ES-I3 (cell line): ENCODE data around the gene NPM1.
"Not testable (repeated sequence)": the region's sequence is repeated elsewhere in the genome, so short reads cannot be mapped to it uniquely, and the experiment has no call there.

Source experiments
- H3K36me3 ChIP-seq: 2 replicates; pipeline ENCODE4 v1.6.1; 2013; ENCODE audit warnings: mild to moderate bottlenecking, low read length, control low read depth, moderate library complexity; ENCODE audit not compliant: insufficient read depth
- H3K4me1 ChIP-seq: 2 replicates; pipeline ENCODE4 v1.6.1; 2013; ENCODE audit warnings: mild to moderate bottlenecking, control low read depth, low read length; ENCODE audit not compliant: insufficient read depth
- H3K9ac ChIP-seq: 2 replicates; pipeline ENCODE4 v1.6.1; 2013; ENCODE audit warnings: low read depth, mild to moderate bottlenecking, low read length, moderate library complexity
- H3K9me3 ChIP-seq: 2 replicates; pipeline ENCODE4 v1.6.1; 2013; ENCODE audit warnings: mild to moderate bottlenecking, low read length, moderate library complexity; ENCODE audit not compliant: control insufficient read depth, insufficient read depth

The NPM1 gene

GRCh38 chr5:171367424-171368370, 20.0 kb upstream of the NPM1 start:
- H3K9me3 ChIP-seq, result no peaks in the 10 kb centered on the region
- H3K4me1 ChIP-seq, result peaks cover 4% of the 10 kb centered on the region; the same call in 1 of the 2 replicates
- no peaks in the 10 kb centered on the region for H3K36me3 ChIP-seq
- no peak overlapping the region for H3K9ac ChIP-seq

GRCh38 chr5:171369056-171369455, 18.6 kb upstream of the NPM1 start:
- Histone ChIP-seq H3K4me1 (peaks cover 4% of the 10 kb centered on the region; the same call in 1 of the 2 replicates), H3K9me3 (no peaks in the 10 kb centered on the region), H3K9ac (no peak overlapping the region), H3K36me3 (no peaks in the 10 kb centered on the region)

DNA sequence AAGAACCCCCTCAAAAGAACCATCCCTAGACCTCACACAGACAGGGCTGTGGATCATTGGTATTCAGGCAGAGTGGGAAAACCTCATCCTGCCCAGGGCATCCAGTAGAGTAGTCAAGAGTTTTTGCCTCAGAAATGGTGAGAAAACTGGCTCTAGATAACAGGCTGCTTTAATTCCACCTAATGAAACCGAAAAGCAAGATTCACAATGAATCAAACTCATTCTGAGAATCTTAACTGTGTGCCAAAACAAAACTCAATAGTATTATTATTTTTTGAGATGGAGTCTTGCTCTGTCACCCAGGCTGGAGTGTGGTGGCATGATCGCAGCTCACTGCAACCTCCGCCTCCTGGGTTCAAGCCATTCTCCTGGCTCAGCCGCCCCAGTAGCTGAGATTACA, 17.8 kb upstream of the NPM1 start:
- Histone ChIP-seq H3K36me3 (no peaks in the 10 kb centered on the region), H3K9ac (no peak overlapping the region), H3K9me3 (no peaks in the 10 kb centered on the region), H3K4me1 (peaks cover 4% of the 10 kb centered on the region; the same call in 1 of the 2 replicates)

DNA sequence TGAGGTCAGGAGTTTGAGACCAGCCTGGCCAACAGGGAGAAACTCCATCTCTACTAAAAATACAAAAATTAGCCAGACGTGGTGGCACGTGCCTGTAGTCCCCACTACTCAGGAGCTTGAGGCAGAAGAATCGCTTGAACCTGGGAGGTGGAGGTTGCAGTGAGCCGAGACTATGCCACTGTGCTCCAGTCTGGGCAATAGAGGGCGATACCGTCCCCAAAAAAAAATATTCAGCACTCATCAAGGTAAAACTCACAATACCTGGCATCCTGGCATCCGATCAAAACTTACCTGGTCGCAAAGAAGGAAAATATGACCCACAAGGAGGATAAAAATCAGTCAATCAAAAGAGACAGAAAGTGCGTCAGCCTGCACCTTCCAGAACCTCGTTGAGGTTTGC, 16.8 kb upstream of the NPM1 start:
- H3K4me1 ChIP-seq, H3K36me3 ChIP-seq, H3K9me3 ChIP-seq, H3K9ac ChIP-seq: not testable (repeated sequence)

DNA sequence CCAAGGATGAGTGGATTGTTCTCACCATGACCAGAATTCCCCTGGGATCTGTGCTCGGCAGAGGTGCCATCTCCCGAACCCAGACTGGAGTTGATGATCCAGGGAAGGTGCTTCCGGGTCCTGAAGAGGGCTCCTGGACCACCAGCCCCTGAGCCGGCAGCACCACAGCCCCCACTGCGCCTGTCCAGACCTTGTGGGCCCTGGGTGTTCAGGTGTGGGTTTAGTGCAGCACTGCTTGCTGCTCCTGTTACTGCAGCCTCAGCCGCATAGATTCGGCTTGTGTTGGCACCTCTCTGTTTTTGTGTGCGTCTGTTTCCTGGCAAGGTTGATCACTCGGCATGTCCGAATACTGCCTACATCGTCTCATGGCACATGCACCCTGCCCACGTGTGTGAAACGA, 16.3 kb upstream of the NPM1 start:
- Histone ChIP-seq H3K9ac (no peak overlapping the region), H3K36me3 (no peaks in the 10 kb centered on the region), H3K9me3 (no peaks in the 10 kb centered on the region), H3K4me1 (peaks cover 4% of the 10 kb centered on the region; the same call in 1 of the 2 replicates)

DNA sequence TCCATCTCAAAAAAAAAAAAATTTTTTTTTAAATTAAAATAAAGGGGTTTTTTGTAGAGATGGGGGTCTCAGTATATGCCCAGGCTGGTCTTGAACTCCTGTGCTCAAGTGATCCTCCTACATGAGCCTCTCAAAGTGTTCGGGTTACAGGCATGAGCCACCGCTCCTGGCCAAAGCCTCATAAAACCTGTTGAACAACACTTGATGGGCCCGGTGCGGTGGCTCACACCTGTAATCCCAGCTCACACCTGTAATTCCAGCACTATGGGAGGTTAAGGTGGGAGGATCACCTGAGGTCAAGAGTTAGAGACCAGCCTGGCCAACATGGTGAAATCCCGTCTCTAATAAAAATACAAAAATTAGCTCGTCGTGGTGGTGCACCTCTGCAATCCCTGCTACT, 7.7 kb upstream of the NPM1 start:
- Histone ChIP-seq H3K9me3 (no peaks in the 10 kb centered on the region), H3K36me3 (no peaks in the 10 kb centered on the region), H3K9ac (no peak overlapping the region), H3K4me1 (no peaks in the 10 kb centered on the region)

DNA sequence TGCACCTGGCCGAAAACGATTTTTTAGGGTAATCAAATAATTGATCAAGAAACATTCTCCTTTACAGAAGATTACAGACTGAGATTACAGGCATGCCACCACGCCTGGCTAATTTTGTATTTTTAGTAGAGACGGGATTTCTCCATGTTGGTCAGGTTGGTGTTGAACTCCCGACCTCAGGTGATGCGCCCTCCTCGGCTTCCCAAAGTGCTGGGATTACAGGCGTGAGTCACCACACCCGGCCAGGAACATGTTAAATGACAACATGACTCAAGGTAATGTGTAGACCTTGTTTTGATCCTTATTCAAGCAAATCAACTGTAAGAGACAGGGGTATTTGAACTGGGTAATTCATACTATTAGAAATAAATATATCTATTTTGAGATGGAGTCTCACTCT, 3.2 kb upstream of the NPM1 start:
- not testable (repeated sequence) for H3K4me1 ChIP-seq, H3K9ac ChIP-seq, H3K36me3 ChIP-seq

DNA sequence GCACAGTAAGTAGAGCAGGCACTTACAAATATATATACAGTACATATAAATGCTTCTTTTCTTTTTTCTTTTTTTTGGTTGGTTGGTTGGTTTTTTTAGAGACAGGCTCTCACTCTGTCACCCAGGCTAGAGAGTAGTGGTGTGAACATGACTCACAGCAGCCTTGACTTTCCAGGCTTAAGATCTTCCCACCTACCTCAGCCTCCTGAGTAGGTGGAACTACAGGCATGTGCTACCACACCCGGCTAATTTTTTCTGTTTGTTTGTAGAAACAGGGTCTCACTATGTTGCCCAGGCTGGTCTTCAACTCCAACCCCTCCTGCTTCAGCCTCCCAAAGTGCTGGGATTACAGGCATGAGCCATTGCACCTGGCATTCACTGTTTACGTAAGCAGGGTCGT, 2.6 kb upstream of the NPM1 start:
- H3K4me1 ChIP-seq, H3K9ac ChIP-seq, H3K36me3 ChIP-seq, H3K9me3 ChIP-seq: not testable (repeated sequence)

More for the DNA sequence above, 3.2 kb upstream of the NPM1 start:
- not testable (repeated sequence) for H3K9me3 ChIP-seq

- H3K9ac ChIP-seq, result peak overlapping the region; percentile 94; the same call in 1 of the 2 replicates
- H3K36me3 ChIP-seq, result peaks cover 4% of the 10 kb centered on the region; the same call in 1 of the 2 replicates
- 0 out of 2 replicates have a peak, but pooled peaks cover 10% of the 10 kb centered on the region for H3K4me1 ChIP-seq
- no peaks in the 10 kb centered on the region for H3K9me3 ChIP-seq
Measured at GRCh38 chr5:171386006-171386671, 1.5 kb upstream of the NPM1 start.

DNA sequence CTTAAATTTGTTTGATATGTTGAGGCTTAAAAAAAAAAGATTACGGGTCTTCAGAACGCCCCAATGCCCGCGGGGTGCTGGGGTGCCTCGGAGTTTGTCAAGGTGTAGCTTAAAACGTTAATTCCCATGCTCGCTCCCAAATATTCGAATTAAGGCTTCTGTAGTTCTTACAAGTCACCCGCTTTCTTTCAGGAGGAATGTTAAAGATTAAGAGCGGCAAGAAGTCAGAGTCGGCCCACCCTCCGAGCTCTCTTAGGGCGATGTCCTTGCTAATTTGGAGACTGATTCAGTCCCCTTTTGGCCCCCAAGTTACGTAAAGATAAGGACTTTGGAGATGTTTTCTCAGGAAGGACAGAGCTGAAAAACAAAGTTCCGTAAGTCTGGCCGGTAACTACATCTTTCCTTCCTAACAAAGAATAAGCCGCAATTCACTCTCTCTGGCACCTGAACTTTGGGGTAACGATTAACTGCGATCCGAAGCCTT, 746 bp upstream of the NPM1 start:
- H3K9me3 ChIP-seq, result no peaks in the 10 kb centered on the region
- H3K36me3 ChIP-seq, result peaks cover 9% of the 10 kb centered on the region; the same call in 1 of the 2 replicates
- 0 out of 2 replicates have a peak, but pooled peaks cover 11% of the 10 kb centered on the region for H3K4me1 ChIP-seq
- peak overlapping the region; percentile 94 for H3K9ac ChIP-seq

DNA sequence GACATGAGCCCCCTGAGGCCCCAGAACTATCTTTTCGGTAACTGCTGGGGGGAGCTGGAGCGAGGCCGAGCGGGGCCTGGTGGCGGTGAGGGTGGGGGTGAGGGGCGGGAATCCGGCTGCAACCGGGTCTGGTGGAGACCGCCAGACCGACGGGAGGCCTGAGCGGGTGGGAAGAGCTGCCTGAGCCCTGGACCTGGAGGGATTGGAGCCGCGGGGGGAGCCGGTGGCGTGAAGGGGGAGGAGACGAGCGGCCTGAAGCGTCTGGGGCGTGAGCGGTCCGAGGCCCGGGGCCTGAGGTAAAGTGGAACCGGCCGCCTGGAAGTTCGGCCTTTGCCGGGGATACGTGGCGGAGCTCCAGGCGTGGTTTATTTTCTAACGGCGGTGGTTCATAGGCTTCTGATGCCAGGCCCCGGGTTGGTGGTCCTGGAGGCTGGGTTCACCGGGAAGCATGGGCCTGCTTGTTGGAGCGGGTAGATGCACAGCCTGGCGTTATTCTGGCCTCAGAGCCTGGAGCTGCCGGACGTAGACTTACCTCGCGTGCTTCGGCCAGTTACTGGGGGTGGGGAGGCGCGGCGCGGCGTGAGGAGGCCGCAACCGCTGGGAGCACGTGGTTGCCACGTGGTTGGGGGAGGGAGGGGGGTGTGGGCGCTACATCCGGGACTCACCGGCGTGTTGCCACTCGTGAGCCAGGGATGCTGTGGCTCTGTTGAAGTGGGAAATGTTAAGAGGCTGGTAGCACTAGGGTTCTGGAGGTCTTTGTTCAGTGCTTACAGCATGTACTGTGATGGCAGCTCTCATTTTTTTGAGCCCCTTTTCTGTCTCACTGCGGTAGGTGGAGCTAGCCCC, 544 bp downstream of the NPM1 start:
- H3K4me1 ChIP-seq, result 0 out of 2 replicates have a peak, but pooled peaks cover 11% of the 10 kb centered on the region
- H3K36me3 ChIP-seq, result peaks cover 19% of the 10 kb centered on the region
- H3K9ac ChIP-seq, result peak overlapping the region; percentile 74
- no peaks in the 10 kb centered on the region for H3K9me3 ChIP-seq

GRCh38 chr5:171388816-171389168, 1.1 kb downstream of the NPM1 start:
- Histone ChIP-seq H3K9me3 (no peaks in the 10 kb centered on the region), H3K9ac (peak overlapping the region; percentile 74), H3K36me3 (peaks cover 25% of the 10 kb centered on the region), H3K4me1 (0 out of 2 replicates have a peak, but pooled peaks cover 11% of the 10 kb centered on the region)

DNA sequence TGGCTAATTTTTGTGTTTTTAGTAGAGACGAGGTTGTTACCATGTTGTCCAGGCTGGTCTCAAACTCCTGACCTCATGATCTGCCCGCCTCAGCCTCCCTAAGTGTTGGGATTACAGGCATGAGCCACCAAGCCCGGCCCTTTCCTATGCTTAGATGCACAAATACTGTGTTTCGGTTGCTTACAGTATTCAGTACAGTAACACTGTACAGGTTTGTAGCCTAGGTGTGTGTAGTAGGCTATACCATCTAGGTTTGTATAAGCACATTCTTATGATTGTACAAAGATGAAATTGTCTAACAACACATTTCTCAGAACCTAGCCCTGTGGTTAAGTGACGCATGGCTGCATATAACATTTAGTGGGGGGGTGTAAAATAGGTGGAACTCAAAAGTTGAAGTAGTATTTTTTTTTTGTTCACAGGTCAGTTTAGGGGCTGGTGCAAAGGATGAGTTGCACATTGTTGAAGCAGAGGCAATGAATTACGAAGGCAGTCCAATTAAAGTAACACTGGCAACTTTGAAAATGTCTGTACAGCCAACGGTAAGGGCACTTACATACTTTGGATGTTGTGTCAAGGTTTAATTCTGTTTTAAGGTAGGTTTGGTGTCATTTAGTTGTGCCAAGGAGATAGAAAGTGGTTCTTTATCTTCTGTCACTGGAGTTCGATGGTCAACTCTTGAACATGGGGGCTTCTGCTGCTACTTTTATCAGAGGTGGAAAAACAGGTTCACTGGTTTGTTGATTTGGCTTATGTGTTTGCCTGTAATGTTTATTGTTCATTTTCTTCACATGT, 3.4 kb downstream of the NPM1 start:
- peaks cover 44% of the 10 kb centered on the region for H3K36me3 ChIP-seq
- H3K9ac ChIP-seq, result peak overlapping the region; percentile 74; the same call in 1 of the 2 replicates
- 0 out of 2 replicates have a peak, but pooled peaks cover 14% of the 10 kb centered on the region for H3K4me1 ChIP-seq
- H3K9me3 ChIP-seq, result no peaks in the 10 kb centered on the region
